Stimulated activated CD4-positive, alpha-beta T cell treated with anti-CD3 and anti-CD28 coated beads, Interleukin-1b, Interleukin-23, amount 100 ng/mL, for 24 hours (primary cell): ENCODE measurements around the gene SNAPC4.
"Not testable (repeated sequence)": the region's sequence is repeated elsewhere in the genome, so short reads cannot be mapped to it uniquely, and the experiment has no call there.

Source experiments
- DNase-seq, 4 experiments: peaks; one replicate each; pipeline ENCODE4 v3.0.0-alpha.2; 2020; ENCODE audit warnings: low read depth in 4 of 4, low spot score in 1 of 4

The SNAPC4 gene

DNA sequence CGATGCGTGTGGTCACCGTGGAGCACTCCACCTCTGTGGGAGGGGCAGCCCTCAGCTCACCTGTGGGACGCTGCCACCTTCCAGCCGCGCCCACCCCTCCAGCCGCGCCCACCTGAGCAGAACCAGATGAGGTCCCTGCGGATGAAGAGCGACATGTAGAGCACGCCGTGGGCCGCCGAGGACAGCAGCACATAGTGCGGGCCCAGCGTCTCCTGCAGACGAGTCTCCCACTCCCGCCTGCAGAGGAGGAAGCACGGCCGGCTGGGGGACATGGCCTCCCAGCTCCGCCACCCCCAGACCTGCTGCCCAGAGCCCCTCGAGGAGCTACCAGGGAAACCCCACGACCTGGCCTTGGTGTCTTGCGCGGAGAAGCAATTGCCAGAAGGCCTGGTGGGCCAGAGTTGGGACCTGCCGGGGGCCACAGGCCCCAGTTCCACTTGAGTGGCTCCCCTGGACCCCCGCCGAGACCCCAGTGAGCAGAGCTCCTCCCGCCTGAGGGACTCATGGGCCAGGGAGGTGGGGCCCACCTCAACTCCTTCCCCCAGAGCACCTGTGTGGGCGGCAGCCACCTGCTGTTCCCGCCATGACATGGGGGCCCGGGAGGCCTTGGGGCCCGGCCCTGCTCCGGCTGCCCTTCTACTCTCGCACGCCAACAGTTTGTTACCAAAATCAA is 33.2 kb upstream of the SNAPC4 start:
- DNase-seq = no peak

DNA sequence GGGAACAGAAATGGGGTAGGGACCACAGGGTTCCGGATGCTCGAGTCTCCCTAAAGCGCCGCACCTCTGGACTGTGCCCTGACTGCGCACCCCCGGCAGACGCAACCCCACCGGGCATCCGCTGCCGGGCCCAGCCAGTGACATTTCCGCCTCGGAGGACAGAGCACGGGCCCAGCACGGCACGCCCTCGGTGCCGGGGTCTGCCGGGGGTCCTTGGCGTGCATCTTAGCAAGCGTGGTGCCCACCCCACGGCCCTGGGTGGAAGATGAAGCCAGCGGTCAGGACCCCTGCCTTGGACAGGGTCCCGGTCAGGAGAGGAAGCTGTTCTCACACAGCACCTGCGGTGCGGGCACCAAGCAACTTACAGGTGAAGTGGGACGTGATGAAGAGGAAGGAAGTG is 32.6 kb upstream of the SNAPC4 start:
- DNase-seq = no peak

DNA sequence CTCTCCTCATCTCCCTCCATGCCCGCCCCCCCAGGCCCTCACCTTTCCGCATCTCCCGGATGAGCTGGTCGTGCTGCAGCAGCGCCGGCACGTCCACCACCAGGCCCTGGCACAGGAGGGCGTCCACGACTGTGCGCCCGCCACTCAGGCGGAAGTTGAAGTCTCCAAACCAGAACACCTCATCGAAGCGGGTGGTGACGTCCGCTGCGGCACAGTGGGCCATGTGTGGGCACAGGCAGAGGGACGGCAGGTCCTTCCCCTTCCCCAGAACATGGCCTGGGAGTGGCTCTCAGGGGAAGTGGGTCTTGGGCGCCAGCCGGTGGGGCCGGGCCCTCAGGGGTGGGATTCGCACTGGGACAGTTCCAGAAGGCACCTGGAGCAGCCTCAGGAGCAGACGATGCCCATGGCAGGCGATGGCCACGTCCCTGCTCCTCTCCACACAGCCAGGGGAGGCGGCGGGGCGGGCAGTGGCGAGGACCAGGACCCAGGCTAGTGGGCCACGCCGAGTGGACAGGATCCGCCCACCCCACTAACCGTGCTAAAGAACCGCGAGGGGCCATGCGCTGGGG is 31.9 kb upstream of the SNAPC4 start:
- DNase-seq = no peak

DNA sequence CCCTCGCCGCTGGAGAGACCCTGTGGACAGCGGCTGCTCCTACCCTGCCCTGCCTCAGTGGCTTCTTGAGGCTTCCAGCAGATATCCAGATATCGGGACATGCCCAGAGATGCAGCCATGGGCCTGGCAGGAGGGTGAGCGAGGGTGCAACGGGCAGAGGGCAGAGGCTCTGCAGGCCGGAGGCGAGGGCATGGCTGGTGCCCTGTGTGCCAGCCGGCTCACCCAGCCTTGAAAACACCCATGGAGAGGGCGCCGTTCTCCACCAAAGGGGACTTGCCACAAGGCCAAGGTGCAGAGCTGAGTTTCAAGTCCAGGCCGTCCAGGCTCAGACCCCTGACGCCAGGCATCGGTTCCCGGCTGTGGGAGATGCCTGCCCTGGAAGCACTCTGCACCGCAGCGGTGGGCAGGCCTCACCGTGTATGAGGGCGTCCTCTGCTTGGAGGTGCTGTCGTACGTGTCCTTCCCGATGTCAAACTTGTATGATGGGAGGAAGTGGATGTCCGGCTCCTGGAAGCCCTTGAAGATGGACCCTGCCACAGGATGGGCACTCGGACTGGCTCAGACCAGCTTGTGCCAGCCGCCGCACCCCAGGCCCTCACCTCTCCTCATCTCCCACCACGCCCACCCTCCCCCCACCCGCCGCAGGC is 30.7 kb upstream of the SNAPC4 start:
- no peak for DNase-seq

DNA sequence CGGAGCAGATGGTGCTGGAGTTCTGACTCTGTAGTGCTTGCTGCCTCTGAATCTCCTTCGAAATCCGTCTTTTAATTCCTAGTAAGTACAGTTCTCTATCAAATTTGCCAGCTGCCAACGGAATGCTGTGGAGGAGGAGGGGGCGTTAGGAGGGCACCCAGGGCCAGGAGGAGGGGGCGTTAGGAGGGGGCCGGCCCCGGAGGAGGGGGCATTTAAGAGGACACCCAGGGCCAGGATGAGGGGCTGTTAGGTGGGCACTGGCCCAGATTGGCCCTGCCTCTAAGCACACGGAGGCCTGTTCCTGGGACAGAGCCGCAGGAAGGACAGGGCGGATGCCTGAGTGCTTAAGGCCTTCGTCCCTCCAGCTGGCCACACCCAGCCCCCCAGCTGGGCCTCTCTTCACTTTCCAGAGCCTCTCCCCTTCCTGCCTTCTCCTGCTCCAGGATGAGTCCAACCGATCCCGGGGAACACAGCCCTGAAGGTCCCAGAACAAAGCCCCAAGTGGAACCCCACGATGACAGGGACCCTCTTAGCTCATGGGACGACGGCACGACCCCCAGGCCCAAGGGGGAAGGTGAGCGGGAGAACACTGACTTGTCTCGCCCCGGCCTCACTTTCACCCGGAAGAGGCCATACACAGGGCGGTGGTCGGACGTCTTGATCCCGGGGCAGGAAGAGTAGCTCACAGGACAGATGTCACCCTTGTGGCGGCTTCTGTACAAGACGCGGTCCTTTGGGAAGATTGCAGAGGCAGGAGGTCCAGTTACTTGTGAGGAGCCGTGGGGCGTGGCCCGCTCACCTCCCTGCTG is 29.9 kb upstream of the SNAPC4 start:
- DNase-seq = no peak

DNA sequence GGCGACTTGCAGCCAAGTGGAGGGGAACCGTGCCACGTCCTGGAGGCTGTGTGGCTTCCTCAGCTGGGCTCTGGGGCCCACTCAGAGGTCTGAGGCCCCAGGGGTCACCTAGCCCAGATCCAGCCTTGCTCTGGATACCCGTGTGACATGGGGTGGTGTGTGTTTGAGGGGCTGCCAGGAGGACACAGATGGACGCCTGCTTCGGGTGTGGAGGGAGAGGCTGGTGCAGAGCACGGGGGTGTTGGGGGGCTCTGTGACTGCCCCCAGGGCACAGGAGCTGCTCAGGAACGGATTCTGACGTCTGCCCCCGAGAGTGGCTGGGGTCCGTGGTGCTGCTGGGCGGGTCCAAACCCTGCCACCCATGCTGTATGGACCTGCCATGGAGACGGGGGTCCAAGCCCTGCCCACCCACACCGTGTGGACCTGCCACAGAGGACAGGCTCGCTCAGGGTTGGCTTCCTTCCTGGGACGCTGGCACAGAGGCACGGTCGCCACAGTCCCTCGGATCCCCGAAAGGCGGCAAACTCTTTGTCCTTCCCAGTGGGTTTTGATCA is 29.2 kb upstream of the SNAPC4 start:
- DNase-seq = no peak

DNA sequence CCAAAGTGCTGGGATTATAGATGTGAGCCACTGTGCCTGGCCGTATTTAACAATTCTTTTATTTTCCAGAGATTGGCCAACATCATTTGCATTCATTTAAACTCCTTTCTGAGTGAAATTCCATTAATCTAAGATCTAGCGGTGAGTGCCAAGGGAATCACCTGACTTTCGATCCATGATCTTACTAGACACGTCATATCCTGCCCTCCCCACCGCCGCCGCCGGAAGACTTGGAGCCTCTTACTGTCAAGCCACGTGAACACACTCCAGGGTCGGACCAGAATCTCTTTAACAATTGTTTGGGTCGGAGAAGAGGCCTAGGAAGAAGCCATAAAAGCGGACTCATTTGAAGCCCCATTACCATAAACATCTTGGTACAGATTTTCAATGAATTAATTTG is 26.8 kb upstream of the SNAPC4 start:
- no peak for DNase-seq

DNA sequence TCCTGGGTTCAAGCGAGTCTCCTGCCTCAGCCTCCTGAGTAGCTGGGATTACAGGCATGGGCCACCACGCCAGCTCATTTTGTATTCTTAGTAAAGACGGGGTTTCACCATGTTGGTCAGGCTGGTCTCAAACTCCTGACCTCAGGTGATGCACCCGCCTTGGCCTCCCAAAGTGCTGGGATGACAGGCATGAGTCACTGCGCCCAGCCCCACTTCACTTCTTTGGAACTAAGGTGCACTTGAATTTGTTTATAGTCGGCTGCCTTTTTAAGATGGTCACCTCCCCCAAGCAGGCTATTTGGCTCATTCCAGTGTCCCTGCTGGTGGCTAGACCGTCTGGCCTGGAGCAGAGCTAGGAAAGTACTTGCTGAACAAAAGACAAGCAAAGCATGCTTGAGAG is 25.4 kb upstream of the SNAPC4 start:
- not testable (repeated sequence) for DNase-seq

DNA sequence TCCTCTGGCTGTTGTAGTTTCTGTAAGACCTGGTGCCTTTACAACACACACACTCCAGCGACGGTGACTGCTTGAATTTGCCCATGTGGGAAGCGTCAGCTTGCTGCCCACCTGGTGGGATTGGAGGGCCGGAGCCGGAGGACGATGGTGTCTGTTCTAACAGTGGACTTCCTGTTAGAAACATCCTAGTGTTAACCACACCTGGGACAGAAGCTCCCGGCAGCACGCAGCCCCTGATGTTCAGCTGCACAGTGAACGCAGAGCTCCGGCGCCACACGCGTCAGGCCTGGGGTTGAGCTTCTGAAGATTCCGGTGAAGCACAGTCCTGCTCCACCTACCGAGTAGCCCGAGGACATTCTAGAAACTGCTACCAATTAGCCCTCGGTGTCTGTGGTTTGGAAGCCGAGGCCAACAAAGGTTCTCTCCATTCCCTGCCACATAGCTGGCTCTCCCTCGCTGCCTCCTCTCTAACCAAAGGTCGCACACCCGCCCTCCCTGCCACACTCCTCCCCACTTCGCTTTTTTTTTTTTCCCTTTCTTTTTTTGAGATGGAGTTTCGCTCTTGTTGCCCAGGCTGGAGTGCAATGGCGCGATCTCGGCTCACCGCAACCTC is 24.9 kb upstream of the SNAPC4 start:
- DNase-seq = no peak

DNA sequence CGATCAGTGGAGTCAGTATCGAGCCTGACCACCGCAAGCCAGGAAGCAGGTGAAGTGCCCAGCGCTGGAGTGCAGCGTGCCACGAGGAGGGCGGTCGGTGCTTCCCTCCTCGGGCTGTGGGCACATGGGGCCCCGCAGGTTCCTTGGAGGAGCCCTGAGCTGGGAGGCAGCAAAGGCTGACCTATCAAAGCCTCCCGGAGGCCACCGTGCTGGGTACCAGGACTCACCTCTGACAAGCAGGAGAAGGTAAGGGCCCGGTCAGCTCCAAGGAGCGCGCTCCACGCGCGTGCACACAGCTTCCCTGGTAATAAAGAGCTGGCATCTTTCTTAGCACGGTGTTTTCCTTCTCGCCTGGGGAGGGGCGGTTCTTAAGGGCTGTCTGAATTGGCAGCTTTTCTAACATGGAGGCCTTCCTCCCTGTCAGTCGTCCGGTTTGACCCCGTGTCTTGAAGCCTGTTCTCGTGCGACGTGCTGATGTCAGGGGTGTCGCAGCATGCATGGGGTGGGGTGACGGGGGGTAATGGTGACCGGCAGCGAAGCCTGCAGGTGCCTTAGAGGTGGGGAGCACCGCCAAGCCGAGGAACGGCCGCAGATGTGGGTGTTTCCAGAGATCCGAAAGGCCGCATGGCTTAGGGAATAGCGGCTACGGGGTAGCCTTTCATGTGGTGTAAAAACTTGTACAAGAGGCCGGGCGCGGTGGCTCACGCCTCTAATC is 23.6 kb upstream of the SNAPC4 start:
- DNase-seq = no peak

DNA sequence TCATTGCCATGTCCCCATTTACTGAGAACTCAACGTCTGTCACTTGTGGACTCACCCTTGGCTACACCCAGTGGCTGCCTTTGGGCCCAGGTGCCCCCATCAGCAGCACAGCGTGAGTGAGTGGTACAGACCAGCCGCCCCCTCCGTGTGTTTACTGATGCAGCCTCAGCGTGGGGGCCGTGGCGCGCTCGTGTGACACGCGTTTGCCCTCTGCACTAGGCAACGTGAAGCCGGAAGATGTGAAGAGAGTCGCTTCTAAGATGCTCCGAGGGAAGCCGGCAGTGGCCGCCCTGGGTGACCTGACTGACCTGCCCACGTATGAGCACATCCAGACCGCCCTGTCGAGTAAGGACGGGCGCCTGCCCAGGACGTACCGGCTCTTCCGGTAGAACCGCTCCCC is 22.9 kb upstream of the SNAPC4 start:
- DNase-seq = no peak

DNA sequence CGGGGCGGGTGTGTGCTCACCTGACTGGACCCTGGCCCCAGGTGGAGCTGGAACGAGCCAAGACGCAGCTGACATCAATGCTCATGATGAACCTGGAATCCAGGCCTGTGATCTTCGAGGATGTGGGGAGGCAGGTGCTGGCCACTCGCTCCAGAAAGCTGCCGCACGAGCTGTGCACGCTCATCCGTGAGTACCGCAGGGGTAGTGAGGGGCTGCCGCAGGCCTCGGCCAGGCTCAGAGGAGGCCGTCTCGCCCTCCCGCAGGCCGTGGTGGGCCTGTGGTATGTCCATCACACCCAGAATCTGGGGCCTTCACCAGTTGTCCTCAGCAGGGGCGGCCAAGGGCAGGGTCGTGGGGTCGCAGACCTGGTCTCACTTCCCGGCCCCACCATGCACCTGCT is 21.8 kb upstream of the SNAPC4 start:
- DNase-seq = no peak

DNA sequence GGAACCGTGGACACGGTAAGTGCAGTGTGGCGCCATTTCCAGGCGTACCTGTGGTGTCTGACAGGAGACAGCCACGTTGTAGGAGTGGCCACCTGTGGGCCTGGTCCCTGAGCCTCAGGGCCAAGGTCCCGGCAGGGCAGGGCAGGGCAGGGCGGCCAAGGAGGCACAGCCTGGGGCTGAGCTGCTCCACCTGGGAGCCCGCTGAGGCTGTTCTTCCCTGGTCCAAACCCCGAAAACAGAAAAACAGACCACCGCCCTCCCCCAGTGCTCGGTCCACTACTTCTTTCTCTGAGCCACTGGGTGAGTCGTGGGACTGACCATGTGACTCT is 19.1 kb upstream of the SNAPC4 start:
- no peak for DNase-seq

DNA sequence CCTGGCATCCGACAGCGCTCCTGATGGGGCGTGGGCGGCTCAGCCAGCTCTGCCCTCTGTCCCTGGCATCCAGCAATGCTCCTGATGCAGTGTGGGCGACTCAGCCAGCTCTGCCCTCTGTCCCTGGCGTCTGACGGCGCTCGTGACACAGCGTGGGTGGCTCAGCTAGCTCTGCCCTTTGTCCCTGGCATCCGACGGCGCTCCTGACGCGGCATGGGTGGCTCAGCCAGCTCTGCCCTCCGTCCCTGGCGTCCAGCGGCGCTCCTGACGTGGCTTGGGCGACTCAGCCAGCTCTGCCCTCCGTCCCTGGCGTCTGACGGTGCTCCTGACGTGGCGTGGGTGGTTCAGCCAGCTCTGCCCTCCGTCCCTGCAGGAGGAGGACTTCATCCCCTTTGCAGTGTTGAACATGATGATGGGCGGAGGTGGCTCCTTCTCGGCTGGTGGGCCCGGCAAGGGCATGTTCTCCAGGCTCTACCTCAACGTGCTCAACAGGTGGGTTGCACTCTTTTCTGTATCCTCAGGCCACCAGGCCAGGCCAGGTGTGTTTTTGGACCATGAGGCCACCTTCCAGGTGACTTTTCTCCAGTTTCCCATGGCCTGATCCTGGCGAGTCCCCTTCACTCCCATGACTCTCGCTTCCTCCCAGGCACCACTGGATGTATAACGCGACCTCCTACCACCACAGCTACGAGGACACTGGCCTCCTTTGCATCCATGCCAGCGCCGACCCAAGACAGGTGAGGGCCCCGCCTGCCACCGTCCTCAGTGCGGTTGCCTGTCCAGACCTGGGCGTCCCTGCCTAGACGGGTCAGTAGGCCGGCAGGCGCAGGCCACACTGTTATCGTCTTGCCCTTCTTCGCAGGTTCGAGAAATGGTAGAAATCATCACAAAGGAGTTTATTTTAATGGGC is 18.5 kb upstream of the SNAPC4 start:
- no peak for DNase-seq

DNA sequence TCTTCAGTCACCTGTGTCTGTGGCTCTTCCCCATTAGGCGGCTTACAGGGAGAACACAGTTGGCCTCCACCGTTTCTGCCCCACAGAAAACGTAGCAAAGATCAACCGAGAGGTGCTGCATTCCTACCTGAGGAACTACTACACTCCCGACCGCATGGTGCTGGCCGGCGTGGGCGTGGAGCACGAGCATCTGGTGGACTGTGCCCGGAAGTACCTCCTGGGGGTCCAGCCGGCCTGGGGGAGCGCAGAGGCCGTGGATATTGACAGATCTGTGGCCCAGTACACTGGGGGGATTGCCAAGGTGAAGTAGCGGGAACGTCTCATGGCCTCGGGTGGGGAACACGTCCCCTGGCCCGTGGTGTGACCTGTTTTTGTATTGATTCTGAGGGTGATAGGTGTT is 16.9 kb upstream of the SNAPC4 start:
- DNase-seq = no peak

DNA sequence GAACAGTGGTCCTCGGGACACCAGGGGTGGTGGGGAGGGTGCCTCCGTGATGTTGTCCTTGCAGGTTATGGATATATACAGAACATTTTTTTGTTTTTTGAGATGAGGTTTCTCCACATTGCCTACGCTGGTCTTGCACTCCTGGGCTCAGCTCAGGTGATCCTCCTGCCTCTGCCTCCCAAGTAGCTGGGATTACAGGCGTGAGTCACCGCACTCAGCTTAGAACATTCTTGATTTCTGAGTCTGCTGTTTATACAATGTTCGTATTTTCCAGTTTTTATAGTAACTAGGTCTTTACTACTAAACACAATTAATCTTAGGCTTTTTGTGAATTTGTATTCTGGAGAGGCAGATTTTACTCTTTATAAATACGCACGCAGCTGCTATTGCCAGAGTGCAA is 16.5 kb upstream of the SNAPC4 start:
- DNase-seq = no peak

DNA sequence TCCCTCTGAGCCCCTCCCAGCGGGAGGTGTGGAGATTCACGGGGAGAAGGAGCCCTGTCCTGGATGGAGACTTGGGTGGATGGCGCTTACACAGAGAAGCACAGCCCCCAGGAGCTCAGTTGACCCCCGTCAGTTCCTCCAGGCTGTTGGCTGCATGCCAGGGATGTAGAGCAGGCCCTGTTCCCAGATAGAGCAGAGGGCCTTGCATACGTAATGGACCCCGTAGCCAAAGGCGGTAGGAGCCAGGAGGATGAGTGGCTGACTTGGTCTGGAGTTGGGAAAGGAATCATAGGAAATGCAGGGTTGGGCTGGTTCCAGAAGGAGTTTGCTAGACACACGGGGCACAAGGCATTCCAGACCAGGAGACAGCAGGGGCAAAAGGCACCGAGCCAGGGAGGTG is 13.0 kb upstream of the SNAPC4 start:
- DNase-seq = no peak

DNA sequence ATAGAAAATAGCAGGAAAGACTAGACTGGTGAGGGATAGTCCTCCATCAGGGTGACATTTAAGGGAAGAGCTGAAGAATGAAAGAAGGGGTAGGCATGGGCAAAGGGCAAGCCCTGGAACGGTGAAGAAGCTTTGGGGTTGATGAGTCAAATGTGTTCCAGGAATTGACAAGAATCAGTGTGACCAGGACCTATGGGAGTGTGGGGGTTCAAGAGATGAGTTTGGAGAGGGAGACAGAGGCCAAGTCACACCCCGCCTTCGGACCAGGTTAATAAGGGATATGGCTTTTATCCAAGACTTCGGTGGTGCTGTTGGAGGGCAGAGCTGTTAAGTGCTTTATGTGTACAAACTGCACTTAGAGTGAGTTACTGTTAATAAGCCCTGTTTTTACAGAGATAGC is 11.4 kb upstream of the SNAPC4 start:
- DNase-seq = no peak

DNA sequence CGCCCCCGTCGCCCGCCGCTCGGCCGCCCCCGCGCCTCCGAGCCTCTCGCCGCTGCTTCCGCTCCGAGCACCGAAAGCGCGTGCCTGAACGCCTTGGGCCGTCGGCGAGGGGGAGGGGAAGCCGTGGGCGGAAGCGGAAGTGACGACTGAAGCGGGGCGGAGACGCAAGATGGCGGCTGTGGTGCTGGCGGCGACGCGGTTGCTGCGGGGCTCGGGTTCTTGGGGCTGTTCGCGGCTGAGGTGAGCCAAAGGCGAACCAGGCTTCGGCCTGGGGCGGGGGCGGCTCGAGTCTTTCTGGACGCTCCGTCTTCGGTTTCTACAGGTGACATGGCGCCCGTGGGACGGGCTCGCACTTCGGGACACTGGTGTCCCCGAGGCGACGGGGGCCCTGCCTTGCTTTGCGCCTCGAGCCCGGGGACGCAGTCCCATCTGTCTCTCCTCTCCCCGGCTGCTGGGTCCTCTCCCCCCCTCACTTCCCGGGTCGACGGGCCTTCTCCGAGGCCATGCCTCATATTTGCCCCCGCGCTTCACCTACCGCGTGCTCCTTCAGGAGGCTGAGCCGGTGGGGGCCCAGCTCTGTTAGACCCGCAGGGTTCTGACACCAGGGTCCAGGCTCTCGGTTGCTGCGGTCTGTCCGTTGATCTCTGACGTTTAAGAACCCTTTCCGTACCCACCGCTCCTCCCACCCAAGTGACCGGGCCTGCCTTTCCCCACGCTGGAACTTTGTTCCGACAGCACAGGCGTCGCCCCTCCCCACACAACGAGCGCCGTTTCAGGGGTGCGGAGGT is 10.7 kb upstream of the SNAPC4 start, which contains the start of the genes ENTR1 and PMPCA:
TSS of gene ENTR1 (minus strand) at position 115 of the 788 bp plus-strand sequence. CDS start 217 bp downstream, outside the sequence.
TSS of gene PMPCA (plus strand) at position 159 of the 788 bp plus-strand sequence. CDS start at position 170, 11 bp downstream.
- DNase-seq = peak; percentile 94 to 98 (median 96)
